Measurements from ENCODE around the gene PTRH2.
"Not testable (repeated sequence)": the region's sequence is repeated elsewhere in the genome, so short reads cannot be mapped to it uniquely, and the experiment has no call there.

Gene PTRH2

DNA sequence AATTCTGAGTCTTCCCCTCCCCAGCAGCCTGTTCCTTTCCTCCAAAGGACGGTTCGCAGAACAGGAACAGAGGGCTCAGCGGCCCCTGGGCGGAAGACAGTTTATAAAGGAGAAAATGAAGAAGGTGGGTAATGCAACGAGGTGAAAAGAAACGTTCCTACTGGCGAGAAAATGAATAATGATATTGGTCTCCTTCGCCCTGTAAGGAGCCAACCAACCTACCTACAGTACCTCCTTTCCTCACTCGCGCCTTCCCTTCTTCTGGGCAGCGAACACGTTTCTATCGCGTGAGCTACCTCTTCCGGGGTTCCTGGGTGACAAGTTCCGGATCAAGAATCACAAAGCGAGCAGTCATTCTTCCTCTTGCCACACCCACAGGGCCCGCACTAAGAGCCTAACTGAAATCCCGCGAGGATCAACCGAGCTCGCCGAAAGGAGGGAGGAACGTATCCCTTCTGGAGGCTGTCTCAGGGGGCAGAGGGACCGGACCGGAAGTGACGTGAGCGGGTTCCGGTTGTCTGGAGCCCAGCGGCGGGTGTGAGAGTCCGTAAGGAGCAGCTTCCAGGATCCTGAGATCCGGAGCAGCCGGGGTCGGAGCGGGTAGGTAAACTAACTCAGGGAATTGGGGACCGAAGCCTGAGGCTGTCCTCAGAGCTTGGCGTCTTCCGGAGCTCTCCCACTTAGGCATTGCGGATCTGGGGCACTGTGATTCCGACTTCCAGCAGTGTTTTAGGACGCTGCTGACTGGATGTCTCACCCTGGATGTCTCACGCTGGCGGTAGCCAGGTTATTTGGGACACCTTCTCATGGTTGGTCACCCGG is at the start of gene PTRH2, which contains the start of gene VMP1:
PTRH2 (minus strand) TSS at position 282 of the 822 bp plus-strand sequence. CDS start 9,452 bp downstream, outside the sequence.
VMP1 (plus strand) TSS at position 506 of the 822 bp plus-strand sequence. CDS start 23,793 bp downstream, outside the sequence.
- DNase-seq = peak; percentile 94

DNA sequence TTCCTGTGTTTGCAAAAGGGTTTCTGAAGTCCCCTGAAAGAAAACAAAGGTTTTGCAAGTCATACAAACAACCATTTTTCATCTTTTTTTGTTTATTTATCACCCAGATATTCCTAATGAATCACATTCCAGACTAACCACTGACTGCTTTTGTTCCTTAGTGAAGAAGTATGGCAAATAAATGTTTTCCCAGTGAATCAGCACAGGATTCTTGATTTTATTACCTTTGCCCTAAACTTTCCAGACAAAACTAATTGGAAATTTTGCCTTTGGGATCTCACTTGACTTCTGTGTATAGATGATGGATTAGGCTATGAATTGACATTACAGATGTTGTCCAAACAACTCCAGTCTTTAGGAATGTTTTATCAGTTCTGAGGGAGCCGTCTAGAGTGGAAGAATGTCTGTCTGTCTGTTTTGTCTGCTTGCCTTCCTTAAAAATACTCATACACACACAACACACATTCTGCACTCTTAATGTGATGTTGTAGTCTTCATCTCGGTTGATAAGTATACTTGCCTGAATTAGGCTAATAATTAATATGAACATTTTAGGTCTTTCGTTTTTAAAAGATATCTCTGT is 49.1 kb upstream of the PTRH2 start:
- no peak for DNase-seq

DNA sequence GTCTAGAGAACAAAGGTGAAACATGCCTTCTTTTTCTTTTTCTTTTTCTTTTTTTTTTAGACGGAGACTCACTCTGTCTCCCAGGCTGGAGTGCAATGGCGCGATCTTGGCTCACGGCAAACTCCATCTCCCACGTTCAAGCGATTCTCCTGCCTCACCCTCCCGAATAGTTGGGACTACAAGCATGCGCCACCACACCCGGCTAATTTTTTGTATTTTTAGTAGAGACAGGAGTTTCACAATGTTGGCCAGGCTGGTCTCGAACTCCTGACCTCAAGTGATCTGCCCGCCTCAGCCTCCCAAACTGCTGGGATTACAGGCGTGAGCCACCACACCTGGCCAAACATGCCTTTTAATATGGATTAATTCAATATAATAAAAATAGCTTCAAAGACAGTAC is 47.8 kb upstream of the PTRH2 start:
- DNase-seq = not testable (repeated sequence)

DNA sequence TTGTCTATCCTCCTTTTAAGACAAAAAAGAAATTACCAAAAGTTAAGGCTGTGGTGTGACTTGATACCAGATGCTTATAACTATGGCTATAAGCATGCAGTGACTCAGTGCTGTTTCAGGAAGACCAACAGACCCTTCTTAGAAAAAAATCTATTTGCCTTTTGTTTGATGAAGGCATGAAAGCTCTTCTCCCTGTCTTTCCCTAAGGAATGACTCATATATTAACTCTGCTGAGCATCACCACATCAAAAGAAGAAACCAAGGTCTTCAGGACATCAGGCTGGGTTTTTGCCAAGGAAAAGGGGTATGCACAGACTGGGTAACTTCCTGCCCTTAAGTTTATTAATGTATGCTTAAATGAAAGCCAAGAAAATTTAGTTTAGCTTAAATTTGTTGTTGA is 47.3 kb upstream of the PTRH2 start:
- DNase-seq = no peak

DNA sequence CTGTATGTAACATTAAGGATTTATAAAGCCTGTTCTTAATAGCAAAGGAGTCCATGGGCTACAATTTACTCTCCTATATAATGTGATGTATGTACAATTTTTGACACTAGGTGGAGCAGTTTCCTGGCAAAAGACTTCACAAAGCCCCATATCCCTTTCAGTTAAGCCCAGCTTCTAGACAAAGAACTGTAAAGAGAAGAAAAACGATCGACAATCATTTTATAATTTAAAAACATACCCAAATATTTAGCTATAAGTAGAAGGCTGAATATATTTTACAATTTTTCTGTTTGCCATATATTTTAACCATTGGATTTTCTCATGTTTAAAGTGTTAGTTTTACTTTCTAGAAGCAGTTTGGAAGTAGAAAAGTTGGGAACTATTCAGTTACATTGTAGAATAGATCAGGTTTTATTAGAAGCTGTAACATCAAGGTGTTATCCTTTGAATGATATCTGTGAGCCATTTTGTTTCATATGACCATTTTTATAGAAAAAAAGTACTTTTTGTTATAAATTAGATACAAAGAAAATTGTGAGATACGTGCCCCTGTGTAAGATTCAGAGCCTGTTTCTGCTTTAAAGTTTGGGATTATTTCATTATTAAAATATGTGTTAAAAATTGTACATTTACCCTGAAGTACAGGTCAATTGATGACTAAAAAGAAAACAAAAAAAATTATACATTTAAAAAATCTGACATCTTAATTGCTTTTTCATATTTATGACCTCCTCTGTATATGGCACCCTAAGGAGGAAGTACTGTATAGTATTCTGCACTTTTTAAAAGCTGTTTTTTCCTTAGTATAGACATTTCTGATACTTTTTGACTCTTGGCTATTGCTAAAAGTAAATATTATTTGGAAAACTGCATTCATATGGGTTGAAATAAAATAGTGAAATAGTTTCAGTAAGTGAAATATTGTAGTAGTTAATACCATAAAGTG is 46.6 kb upstream of the PTRH2 start:
- no peak for DNase-seq

DNA sequence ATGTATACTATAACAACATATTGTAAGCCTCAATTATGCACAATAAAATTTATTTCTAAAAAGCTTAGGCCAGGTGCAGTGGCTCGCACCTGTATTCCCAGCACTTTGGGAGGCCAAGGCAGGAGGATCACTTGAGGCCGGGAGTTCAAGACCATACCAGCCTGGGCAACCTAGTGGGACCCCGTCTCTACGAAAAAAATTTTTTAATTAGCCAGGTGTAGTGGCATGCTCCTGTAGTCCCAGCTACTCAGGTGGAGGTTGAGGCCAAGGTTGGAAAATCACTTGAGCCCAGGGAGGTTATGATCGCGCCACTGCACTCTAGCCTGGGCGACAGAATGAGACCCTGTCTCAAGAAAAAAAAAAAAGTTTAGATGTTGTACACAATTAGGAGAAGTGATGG is 45.7 kb upstream of the PTRH2 start:
- no peak for DNase-seq

DNA sequence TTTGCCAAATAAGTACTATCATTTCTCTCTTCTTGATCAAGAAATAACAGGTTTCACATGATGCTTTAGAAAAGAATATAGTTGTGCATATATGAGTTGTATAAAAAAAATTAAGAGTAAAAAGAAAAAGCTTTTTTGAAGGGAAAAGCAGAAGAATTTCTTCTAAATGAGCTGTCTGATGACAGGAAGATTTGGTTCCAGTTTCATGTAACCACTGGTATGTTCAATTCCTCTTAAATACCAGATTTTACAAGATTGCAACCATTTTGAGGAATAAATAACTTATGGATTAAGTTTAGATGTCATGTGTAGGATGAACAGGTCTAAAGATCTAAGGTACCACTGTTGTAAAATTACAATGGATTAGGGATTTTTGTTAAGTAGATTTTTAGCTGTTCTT is 45.2 kb upstream of the PTRH2 start:
- DNase-seq = no peak

DNA sequence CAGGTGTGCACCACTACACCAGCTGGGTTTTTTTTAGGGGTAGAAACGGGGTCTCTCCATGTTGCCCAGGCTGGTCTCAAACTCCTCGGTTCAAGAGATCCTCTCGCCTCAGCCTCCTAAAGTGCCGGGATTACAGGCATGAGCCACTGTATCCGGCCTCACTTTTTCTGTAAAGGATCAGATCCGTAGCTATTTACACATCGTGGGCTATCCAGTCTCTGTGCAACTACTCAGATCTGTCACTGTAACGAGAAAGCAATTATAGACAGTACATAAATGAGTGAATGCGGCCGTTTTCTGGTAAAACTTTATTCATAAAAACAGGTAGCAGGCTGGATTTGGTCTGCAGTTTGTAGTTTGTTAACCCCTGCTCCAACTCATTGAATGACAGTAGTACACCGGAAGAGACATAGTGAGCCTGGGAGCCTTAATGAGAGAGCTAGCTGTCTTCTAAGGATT is 44.8 kb upstream of the PTRH2 start:
- DNase-seq = peak; percentile 61

DNA sequence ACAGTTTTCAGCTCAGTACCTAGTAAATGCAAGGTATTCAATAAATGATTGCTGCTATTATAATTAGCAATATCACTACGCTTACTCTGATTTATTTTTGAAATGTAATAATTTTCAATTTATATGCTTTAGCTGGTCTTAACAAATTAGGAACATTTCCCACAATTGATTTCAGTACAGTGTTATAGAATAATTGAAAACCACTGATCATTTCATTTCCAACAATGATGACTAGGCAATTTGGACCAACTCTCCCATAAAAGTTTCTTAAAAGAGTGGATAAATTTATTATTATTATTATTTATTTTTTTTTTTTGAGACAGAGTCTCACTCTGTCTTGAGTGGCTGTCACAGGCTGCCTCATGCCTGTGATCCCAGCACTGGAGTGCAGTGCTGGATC is 41.4 kb upstream of the PTRH2 start:
- no peak for DNase-seq

DNA sequence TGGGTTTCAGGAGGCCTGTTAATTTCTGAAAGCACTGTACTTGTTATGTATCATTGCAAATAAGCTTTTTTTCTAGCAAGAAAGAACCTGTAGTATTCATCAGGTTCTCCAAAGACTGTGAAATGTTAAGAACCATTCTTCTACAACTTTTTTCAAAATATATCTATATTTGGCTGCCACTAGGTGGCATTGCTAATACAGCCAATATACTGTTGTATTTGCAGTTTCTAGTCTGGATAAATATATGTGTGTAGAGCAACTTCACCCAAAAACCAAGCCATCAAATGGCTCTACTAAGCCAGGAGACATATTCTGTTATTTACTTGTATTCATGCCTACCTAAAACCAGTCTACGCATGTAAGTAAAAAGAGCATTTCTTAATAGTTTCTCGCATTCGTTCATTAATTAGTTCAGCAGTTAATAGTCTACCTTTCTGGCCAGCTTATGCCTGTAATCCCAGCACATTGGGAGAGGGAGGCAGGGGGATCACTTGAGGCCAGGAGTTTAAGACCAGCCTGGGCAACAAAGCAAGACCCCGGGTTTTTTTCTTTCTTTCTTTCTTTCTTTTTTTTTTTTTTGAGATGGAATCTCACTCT is 39.7 kb upstream of the PTRH2 start:
- no peak for DNase-seq

DNA sequence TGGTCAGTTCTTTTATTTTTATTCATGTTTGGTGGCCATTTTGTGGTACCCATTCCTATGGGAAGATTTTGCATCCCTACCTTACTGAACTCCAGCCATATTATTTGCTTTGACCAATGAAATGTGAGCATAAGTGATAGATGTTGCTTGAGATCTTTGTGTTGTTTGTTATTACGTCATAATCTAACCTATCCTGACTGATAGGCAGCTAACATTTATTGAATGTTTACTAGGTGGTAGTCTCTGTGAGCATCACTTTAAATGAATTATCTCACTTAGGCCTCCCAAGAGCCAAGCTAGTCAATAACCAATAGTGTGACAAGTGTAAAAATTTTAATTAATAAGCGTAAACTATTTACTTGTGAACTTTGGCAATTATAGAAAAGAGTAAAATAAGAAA is 37.8 kb upstream of the PTRH2 start:
- no peak for DNase-seq

DNA sequence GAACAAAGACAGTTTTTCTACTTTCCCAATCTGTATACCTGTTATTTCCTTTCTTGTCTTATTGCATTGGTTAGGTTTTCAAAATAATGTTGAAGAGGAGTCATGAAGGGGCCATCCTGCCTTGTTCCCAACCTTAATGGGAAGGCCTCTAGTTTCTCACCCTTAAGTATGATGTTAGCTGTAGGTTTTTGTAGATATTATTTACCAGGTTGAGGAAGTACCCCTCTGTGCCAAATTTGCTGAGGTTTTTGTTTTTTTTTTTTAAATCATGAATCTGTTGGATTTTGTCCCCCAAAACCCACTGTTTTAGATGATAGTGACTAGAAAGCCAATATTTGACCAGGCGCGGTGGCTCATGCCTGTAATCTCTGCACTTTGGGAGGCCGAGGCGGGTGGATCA is 36.6 kb upstream of the PTRH2 start:
- no peak for DNase-seq

DNA sequence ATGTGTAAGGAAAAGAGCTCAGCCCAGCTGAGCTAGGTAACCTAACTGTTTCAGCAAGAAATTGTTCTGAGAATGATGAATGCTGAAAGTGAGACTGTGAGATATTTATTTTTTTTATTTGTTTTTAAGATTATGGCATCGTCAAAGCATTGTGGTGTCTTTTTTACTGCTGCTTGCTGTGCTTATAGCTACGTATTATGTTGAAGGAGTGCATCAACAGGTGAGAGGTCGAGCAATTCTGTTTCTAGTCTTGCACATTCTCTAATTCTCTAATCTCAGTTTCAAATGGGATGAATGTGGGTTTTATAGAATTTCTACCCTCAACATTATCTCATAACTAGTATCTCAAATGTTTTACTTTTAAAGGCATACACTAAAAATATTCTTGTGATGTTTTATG is 30.1 kb upstream of the PTRH2 start:
- no peak for DNase-seq

DNA sequence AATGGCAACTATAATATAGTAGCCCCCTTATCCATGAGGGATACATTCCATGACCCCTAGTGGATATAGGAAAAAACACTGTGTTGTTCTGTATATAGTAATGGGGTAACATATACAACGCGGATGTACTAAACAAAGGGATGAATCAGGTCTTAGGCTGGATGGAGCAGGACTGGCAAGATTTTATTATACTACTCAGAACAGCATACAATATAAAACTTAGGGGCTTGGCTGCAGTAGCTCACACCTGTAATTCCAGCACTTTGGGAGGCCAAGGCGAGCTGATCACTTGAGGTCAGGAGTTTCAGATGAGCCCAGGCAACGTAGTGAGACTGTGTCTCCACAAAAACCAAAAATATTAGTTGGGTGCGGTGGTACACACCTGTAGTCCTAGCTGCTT is 27.0 kb upstream of the PTRH2 start:
- DNase-seq = no peak

DNA sequence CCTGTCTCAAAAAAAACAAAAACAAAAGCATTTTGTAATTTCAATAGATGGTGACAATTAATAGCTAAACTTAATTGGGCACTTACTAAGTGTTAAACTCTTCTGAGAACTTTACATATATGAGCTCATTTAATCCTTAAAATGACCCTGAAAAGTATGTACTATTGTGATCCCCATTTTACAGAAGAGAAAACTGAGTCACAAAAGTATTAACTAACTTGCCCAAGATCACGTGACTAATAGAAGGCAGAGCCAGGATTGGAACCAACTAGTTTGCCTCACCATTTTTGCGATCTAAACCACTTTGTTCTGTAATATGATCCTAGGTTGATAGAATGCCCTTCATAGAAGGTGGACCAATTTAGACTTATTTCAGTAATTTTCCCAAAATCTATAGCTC is 26.5 kb upstream of the PTRH2 start:
- DNase-seq = no peak

DNA sequence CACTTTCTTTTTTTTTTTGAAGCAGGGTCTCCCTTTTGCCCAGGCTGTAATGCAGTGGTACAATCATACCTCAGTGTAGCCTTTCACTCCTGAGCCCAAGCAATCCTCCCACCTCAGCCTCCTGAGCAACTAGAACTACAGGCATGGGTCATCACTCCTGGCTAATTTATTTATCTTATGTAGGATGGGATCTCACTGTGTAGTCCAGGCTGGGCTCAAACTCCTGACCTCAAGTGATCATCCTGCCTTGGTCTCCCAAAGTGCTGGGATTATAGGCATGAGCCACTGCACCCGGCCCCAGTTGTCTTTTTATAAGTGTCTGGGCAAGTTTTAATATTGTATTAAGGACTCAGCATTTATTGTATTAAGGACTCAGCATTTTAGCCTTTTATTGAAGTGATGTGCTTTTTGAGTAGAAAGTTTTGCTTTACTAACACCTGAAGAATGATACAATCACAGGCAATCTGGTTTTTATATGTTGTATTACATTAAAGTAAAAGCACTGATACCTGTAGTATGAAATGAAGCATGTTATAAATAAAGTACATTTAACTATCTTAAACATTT is 23.1 kb upstream of the PTRH2 start:
- no peak for DNase-seq

DNA sequence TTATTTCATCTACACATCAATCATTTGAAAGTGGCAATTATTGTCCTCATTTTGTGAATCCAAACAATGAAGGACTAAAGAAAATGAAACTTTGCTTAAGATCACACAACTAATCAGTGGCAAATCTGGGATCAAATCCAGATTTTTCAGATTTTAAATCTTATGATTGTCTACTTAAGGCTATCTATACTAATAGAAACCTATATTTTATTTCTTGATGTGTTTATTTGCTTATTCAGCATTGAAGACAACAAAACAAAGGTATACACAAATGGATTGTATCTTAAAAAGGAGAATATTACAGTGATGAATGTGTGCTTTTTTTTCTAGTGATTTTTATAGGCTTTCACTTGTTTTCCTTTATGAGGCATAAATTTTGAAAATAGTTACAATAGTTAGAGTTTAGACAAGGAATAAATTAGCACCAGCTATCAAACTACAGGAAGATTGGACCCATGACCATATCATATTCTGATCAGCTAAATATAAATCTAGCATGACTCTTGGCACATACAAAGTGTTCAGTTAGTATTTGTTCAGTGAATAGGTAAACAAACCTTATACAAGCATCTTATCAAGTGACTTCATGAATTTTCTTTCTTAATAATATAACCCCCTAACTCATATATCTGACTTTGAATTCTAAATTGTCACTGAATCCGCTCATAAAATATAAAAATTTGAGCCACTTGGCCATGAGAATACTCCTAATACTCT is 20.7 kb upstream of the PTRH2 start:
- DNase-seq = no peak

DNA sequence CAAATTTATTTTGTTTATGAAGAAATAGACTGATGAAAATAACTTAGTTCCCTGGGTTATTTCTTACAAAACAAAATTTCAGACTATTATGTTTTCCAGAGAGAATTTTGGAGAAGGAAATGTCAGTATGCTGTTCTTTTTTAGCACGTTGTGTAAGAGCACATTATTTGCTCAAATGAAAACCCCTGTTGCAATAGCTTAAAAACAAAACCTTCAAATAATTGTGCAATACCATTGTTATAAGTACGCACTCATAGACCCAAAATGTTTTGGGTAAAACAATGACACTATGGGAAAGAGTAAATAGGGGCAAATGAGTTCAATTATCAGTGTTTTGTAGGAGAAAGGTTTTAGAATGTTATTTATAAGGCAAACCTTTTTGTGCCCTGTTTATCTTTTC is 18.5 kb upstream of the PTRH2 start:
- no peak for DNase-seq

DNA sequence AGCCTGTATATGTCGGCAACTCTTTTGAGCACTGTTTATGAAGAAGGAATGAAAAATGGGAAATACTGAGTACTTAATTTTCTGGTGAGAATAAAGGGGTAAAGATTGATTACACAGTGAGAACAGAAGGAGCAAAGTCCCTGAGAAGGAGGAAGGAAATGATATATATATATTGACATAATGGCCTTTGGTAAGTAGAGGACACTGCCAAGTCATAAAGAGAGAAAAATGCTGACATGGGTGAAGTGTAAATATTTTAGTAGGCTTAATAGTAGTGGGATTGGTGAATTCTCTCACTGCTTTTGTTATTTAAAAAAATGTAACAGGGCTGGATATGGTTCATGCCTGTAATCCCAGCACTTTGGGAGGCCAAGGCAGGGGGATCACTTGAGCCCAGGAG is 16.4 kb upstream of the PTRH2 start:
- DNase-seq = no peak

DNA sequence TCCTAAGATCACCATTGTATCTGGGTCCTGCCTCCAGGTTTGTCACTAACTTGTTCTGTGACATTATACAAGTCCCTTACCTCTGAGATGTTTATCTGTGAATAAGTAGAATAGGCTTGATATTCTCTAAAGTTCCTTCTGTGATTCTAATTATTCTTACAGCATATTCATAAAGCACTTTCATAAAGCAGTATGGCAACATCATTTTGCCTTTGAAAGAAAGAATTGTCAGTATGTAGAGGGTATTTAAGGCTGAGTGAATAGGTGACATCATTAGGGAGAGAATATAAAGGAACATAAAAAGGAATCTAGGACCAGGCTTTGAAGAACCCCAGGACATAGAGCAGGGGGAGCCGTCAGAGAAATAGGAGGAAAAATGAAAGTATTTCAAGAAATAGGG is 15.8 kb upstream of the PTRH2 start:
- no peak for DNase-seq

DNA sequence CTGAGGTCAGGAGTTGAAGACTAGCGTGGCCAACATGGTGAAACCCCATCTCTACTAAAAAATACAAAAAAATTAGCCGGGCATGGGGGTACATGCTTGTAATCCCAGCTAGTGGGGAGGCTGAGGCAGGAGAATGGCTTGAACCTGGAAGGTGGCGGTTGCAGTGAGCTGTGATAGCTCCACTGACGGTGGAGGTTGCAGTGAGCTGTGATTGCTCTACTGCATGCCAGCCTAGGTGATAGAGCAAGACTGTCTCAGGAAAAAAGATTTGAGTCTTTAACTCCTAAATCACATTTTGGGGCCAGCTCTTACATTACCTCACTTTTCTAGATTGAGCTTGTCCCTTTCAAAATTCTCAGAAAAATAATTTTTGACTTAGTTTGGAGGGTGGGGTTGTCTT is 15.4 kb upstream of the PTRH2 start:
- no peak for DNase-seq

DNA sequence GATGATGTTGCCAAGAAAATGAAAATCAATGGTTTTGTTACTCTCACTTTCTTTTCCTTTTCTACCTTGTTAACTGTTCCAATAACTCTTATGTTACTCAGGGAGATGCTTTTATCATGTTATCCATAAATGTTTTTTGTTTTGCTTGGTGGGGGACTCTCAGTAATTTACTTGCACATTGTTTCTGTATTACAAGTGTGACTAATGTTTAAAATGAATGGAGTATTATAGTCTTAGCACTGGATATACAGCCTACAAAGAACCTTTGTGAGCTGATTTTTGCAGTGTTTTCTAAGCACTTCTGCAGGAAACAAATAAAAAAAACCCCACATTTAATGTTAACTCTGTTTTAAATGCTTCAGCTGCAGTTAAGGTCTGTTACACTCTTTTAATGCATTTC is 12.3 kb upstream of the PTRH2 start:
- no peak for DNase-seq

Measured in activated CD8-positive, alpha-beta memory T cell treated with anti-CD3 and anti-CD28 coated beads, Interleukin-2, amount 50 U/mL, for 48 hours (primary cell).